Body of pancreas (tissue), 4 donors: ENCODE results near the gene CFC1B.
"Not testable (repeated sequence)": the region's sequence is repeated elsewhere in the genome, so short reads cannot be mapped to it uniquely, and the experiment has no call there.

Experiments used
- POLR2A ChIP-seq, 3 donors: fragments of 450-650 bp; IDR thresholded peaks; one replicate each; pipeline ENCODE4 v1.6.1; 2016; ENCODE audit warnings: antibody characterized with exemption in 3 of 3, mild to moderate bottlenecking in 2 of 3
- TF ChIP-seq, protein P1 (sequence below), 7 experiments: fragments of 450-650 bp in 4 of 7; fragments of 200-600 bp in 3 of 7; sonication (generic) in 3 of 7; IDR thresholded peaks; one replicate each; pipeline ENCODE4 v1.5.1; 2016 to 2019; ENCODE audit warnings: antibody characterized with exemption in 7 of 7

- not testable (repeated sequence) for TF ChIP-seq POLR2A (IDR thresholded peaks at IDR 0.05)
- TF ChIP-seq, protein P1, sequence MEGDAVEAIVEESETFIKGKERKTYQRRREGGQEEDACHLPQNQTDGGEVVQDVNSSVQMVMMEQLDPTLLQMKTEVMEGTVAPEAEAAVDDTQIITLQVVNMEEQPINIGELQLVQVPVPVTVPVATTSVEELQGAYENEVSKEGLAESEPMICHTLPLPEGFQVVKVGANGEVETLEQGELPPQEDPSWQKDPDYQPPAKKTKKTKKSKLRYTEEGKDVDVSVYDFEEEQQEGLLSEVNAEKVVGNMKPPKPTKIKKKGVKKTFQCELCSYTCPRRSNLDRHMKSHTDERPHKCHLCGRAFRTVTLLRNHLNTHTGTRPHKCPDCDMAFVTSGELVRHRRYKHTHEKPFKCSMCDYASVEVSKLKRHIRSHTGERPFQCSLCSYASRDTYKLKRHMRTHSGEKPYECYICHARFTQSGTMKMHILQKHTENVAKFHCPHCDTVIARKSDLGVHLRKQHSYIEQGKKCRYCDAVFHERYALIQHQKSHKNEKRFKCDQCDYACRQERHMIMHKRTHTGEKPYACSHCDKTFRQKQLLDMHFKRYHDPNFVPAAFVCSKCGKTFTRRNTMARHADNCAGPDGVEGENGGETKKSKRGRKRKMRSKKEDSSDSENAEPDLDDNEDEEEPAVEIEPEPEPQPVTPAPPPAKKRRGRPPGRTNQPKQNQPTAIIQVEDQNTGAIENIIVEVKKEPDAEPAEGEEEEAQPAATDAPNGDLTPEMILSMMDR (IDR thresholded peaks at IDR 0.05) = not testable (repeated sequence)
These were observed at the start of gene CFC1B for GRCh38 chr2:130520992-130521391.
